HepG2 (cell line): ENCODE measurements around the gene KATNA1. TPM values are rescaled to one million over a fixed set of nuclear protein-coding genes. Genes with fewer than 3 reads are reported as not detected.
A peak's percentile ranks its signal among the peaks of the same experiment; 100 is the strongest.

Experiments
- ATAC-seq: fragments of 200-7000 bp; cut with Tn5 transposase; 3 replicates; pipeline ENCODE4 v1.9.1; 2020; ENCODE audit warnings: mild to moderate bottlenecking, moderate library complexity
- BruUV-seq: library from RNA; stranded (reverse); fragments of 400-500 nt; replicated peaks from 2 replicates; lab custom pipeline; 2021; lab: Mats Ljungman, UMichigan
- CTCF ChIA-PET: fragments of 300-600 bp; formaldehyde crosslinking; extraction: SDS; loops from one replicate; lab custom pipeline; 2021; ENCODE audit warnings: low total read pairs, inconsistent platforms, low intra/inter-chr PET ratio; lab: Yijun Ruan, JAX
- POLR2A ChIA-PET: fragments of 350-600 bp; sonication (Branson Sonifier 250); formaldehyde crosslinking; loops from one replicate; lab custom pipeline; 2020; ENCODE audit warnings: antibody characterized with exemption, inconsistent platforms; lab: Yijun Ruan, JAX
- DNase-seq: peaks from one replicate; pipeline ENCODE4 v3.0.0-alpha.2; 2015; ENCODE audit warnings: low spot score
- FAIRE-seq: peaks from 3 replicates; lab custom pipeline; 2011; peaks lifted over from hg19 to GRCh38; lab: Jason Lieb, UNC
- H2AFZ ChIP-seq: one replicate; pipeline ENCODE4 v1.6.1; 2011; ENCODE audit warnings: low read length, inconsistent platforms
- H3K27ac ChIP-seq: fragments of 300-600 bp; 3 replicates; pipeline ENCODE4 v1.8.0; 2011; ENCODE audit warnings: mixed run types, mild to moderate bottlenecking, mixed read lengths, low read length, inconsistent platforms; ENCODE audit not compliant: insufficient read depth; ENCODE audit errors: extremely low read length
- H3K27me3 ChIP-seq, 2 experiments: fragments of 200-600 bp in 1 of 2; 2 replicates in 1 of 2; 3 replicates in 1 of 2; pipeline versions ENCODE4 v1.6.0 to v1.8.0; 2011; ENCODE audit warnings: low read length in 2 of 2, mild to moderate bottlenecking in 2 of 2, moderate library complexity in 2 of 2, inconsistent platforms in 1 of 2; ENCODE audit not compliant: insufficient read depth in 2 of 2, control insufficient read depth in 1 of 2
- H3K36me3 ChIP-seq, 2 experiments: fragments of 200-600 bp in 1 of 2; replicated peaks in 1 of 2; 2 replicates in 1 of 2; 3 replicates in 1 of 2; pipeline versions ENCODE4 v1.5.1 to v1.8.0; 2011; ENCODE audit warnings: low read length in 2 of 2, inconsistent platforms in 1 of 2; ENCODE audit not compliant: insufficient read depth in 2 of 2, control insufficient read depth in 1 of 2
- H3K4me1 ChIP-seq: 2 replicates; pipeline ENCODE4 v1.5.1; 2012; ENCODE audit warnings: low read length, inconsistent platforms; ENCODE audit not compliant: insufficient read depth
- H3K4me2 ChIP-seq: 2 replicates; pipeline ENCODE4 v1.6.0; 2011; ENCODE audit warnings: low read depth, low read length, inconsistent platforms
- H3K4me3 ChIP-seq, 3 experiments: fragments of 200-600 bp in 1 of 3; sonication (generic), shearing (Covaris generic) in 1 of 3; replicated peaks in 1 of 3; 2 replicates each; pipeline ENCODE4 v1.5.1; 2011 to 2016; ENCODE audit warnings: low read length in 3 of 3, inconsistent platforms in 2 of 3, low read depth in 2 of 3, mild to moderate bottlenecking in 2 of 3, control low read depth in 1 of 3, mixed read lengths in 1 of 3; ENCODE audit not compliant: insufficient read depth in 1 of 3
- H3K79me2 ChIP-seq: one replicate; pipeline ENCODE4 v1.6.1; 2011; ENCODE audit warnings: low read length, inconsistent platforms; ENCODE audit not compliant: insufficient read depth
- H3K9ac ChIP-seq: 2 replicates; pipeline ENCODE4 v1.6.0; 2011; ENCODE audit warnings: mild to moderate bottlenecking, low read depth, low read length, inconsistent platforms; ENCODE audit not compliant: insufficient read depth
- H3K9me3 ChIP-seq: 2 replicates; pipeline ENCODE4 v1.5.1; 2012; ENCODE audit warnings: mild to moderate bottlenecking, low read length
- H4K20me1 ChIP-seq: 2 replicates; pipeline ENCODE4 v1.6.0; 2011; ENCODE audit warnings: inconsistent platforms, mild to moderate bottlenecking, low read length, moderate library complexity; ENCODE audit not compliant: insufficient read depth
- BCL6 ChIP-seq: IDR thresholded peaks from 2 replicates; pipeline ENCODE4 v1.6.1; 2016; ENCODE audit warnings: missing genetic modification reagents, missing compliant biosample characterization
- CBX2 ChIP-seq, 2 experiments: fragments of 200-600 bp in 1 of 2; sonication (generic); formaldehyde crosslinking in 1 of 2; IDR thresholded peaks; 2 replicates each; pipeline versions ENCODE4 v1.7.0 to v1.8.1; 2018 to 2022; ENCODE audit warnings: low read depth in 2 of 2, low read length in 1 of 2, mild to moderate bottlenecking in 1 of 2, missing genetic modification reagents in 1 of 2
- EZH2 ChIP-seq: conservative IDR thresholded peaks from 2 replicates; pipeline ENCODE4 v1.6.1; 2012; ENCODE audit warnings: mild to moderate bottlenecking, low read depth, low read length, moderate library complexity
- PRDM15 ChIP-seq: sonication (generic); formaldehyde crosslinking; IDR thresholded peaks from 2 replicates; pipeline ENCODE4 v1.4.0; 2020; ENCODE audit warnings: missing genetic modification reagents
- XRCC5 ChIP-seq: fragments of 200-400 bp; formaldehyde crosslinking; optimal IDR thresholded peaks from 2 replicates; pipeline ENCODE3; 2017; ENCODE audit warnings: mild to moderate bottlenecking, low read length
- WGBS: methylation state at CpG from one replicate; pipeline ENCODE4 v1.1.6; 2017; ENCODE audit warnings: low lambda C conversion rate; 5-methylcytosine and 5-hydroxymethylcytosine counted together
- in situ Hi-C: cut with HindIII; loops from 2 replicates; pipeline ENCODE4 v1.10.0; 2017; ENCODE audit warnings: low pct_unique_long_range_greater_than_20kb; ENCODE audit not compliant: extremely low pct_ligation_motif_present
- intact Hi-C: fragments of 100-400 bp; cut with micrococcal nuclease; formaldehyde crosslinking; loops from one replicate; pipeline ENCODE4 v1.10.0; 2022; ENCODE audit not compliant: unreplicated experiment
- polyA plus RNA-seq, 8 experiments: library from polyadenylated mRNA; depleted of rRNA in 3 of 8; stranded (reverse) in 7 of 8; unstranded in 1 of 8; fragments of >200 nt; fragmentation: Illumina TruSeq in 4 of 8; extraction: Trizol in 4 of 8; gene quantifications; 2 replicates each; pipeline versions ENCODE4 v1.2.1 to v1.2.3, GENCODE V29; 2011 to 2016; ENCODE audit warnings: low read depth in 4 of 8, missing spikeins in 1 of 8, mixed read lengths in 1 of 8; ENCODE audit not compliant: insufficient read depth in 1 of 8
- total RNA-seq, 5 experiments: library from RNA; depleted of rRNA; stranded (reverse); fragments of >200 nt; fragmentation: Illumina TruSeq; extraction: Trizol; gene quantifications; 2 replicates each; pipeline ENCODE4 v1.2.3, GENCODE V29; 2016; ENCODE audit warnings: low read depth in 1 of 5

Gene KATNA1
- total and polyA plus RNA-seq, 2 of the 13 experiments (the other 11 are each of a cell fraction or from before 2014, with no cell fraction given): 14.8 to 25.3 TPM

GRCh38 chr6:149560736-149561135, 87.8 kb downstream of the KATNA1 start:
- no peak for FAIRE-seq
- Histone ChIP-seq H3K79me2 (no peaks in the 10 kb centered on the region), H3K27ac (no peak overlapping the region), H2AFZ (no peak overlapping the region), H4K20me1 (no peaks in the 10 kb centered on the region), H3K36me3 (no peaks in the 10 kb centered on the region), H3K4me2 (no peak overlapping the region), H3K4me3 (no peak overlapping the region), H3K9ac (no peak overlapping the region)
- in situ Hi-C loops (loop anchor here (10.0 kb wide), 1 partner anchor 154 kb away; the partner anchor contains the start of gene LATS1), intact Hi-C loops (no loop called here)
- ATAC-seq: peak; percentile 84
- POLR2A ChIA-PET: interaction anchor here (1.0 to 1.4 kb wide), 2 partner anchors 14 to 157 kb away, joined by 3 to 5 read pairs; partner anchors contain the start of genes LATS1 and PPIL4
- CTCF ChIA-PET: no interaction called here
- BruUV-seq: no TSS peak
- no peak for DNase-seq
- TF ChIP-seq BCL6 (CRISPR knock-in tag) (peak; percentile 74), CBX2 (IDR thresholded peaks at IDR 0.05; ENCODE audit: low read depth, low read length) (no peak), CBX2 (CRISPR knock-in tag; IDR thresholded peaks at IDR 0.05; ENCODE audit: low read depth) (no peak), XRCC5 (peak; percentile 42)
- TF ChIP-seq, all 625 proteins: peak for 2
- Histone ChIP-seq H3K9me3 (no peaks in the 10 kb centered on the region), H3K27me3 (peaks cover 0 to 21% of the 10 kb centered on the region in 2 experiments; a peak in 2 of 5 replicates), H3K4me1 (peaks cover 22% of the 10 kb centered on the region)
- WGBS: 16% methylated on average over 3 of the region's 3 CpGs

DNA sequence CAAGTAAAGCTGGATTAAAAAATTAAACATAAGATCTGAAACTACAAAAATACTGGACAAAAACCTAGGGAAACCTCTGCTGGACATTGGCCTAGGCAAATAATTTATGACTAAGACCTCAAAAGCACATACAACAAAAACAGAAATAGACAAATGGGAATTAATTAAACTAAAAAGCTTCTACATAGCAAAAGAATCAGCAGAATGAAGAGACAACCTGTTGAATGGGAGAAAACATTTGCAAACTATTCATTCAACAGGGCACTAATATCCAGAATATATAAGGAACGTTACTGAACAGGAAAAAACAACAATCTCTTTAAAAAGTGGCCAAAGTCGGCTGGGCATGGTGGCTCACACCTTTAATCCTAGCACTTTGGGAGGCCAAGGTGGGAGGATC, 89.1 kb downstream of the KATNA1 start:
- DNase-seq (no peak), ATAC-seq (no peak), FAIRE-seq (no peak)
- intact Hi-C loops: no loop called here
- no peaks in the 10 kb centered on the region for H3K79me2 ChIP-seq
- H4K20me1 ChIP-seq: no peaks in the 10 kb centered on the region
- H3K9ac ChIP-seq: no peak overlapping the region
- 0% methylated on average over 2 of the region's 2 CpGs for WGBS
- no peak overlapping the region for H2AFZ ChIP-seq
- TF ChIP-seq PRDM15 (no peak), EZH2 (0 out of 2 replicates have a peak, but pooled peaks have one; percentile 45)
- POLR2A ChIA-PET: no interaction called here
- no peaks in the 10 kb centered on the region for H3K36me3 ChIP-seq
- no peak overlapping the region for H3K4me3 ChIP-seq
- CTCF ChIA-PET: no interaction called here
- in situ Hi-C loops: no loop called here
- H3K27ac ChIP-seq: no peak overlapping the region
- H3K4me1 ChIP-seq: peaks cover 15% of the 10 kb centered on the region
- no peak overlapping the region for H3K4me2 ChIP-seq
- no TSS peak for BruUV-seq
- H3K27me3 ChIP-seq: peaks cover 0 to 21% of the 10 kb centered on the region in 2 experiments; a peak in 2 of 5 replicates
- H3K9me3 ChIP-seq: no peaks in the 10 kb centered on the region
